Large intestine (tissue), 12 donors: Measurements from ENCODE around the gene EFL1. TPM values are rescaled to one million over a fixed set of nuclear protein-coding genes. Genes with fewer than 3 reads are reported as not detected.
A peak's percentile ranks its signal among the peaks of the same experiment; 100 is the strongest.
"Not testable (repeated sequence)": the region's sequence is repeated elsewhere in the genome, so short reads cannot be mapped to it uniquely, and the experiment has no call there.

Experiments
- DNase-seq, 2 donors: peaks; one replicate each; pipeline versions ENCODE4 v3.0.0 to v3.0.0-alpha.2; 2013
- H3K27ac ChIP-seq: one replicate; pipeline ENCODE4 v1.5.1; 2013; ENCODE audit warnings: low read length
- H3K27me3 ChIP-seq: 2 replicates; pipeline ENCODE4 v1.6.1; 2013; ENCODE audit warnings: low read length; ENCODE audit not compliant: control insufficient read depth, insufficient read depth
- H3K36me3 ChIP-seq: 2 replicates; pipeline ENCODE4 v1.6.1; 2013; ENCODE audit warnings: low read length; ENCODE audit not compliant: control insufficient read depth, insufficient read depth
- H3K4me1 ChIP-seq: one replicate; pipeline ENCODE4 v1.6.1; 2013; ENCODE audit warnings: low read length; ENCODE audit not compliant: control insufficient read depth, insufficient read depth
- H3K4me3 ChIP-seq: one replicate; pipeline ENCODE4 v1.5.1; 2013; ENCODE audit warnings: low read length
- H3K9me3 ChIP-seq: one replicate; pipeline ENCODE4 v1.6.1; 2013; ENCODE audit warnings: mild to moderate bottlenecking, low read depth, low read length, moderate library complexity; ENCODE audit not compliant: control insufficient read depth
- WGBS: methylation state at CpG from one replicate; pipeline ENCODE4 v1.1.5; 2013; ENCODE audit warnings: low lambda C conversion rate; ENCODE audit not compliant: insufficient coverage; 5-methylcytosine and 5-hydroxymethylcytosine counted together
- long read RNA-seq, 11 donors: transcript quantifications; one replicate each; lab custom pipeline, GENCODE V29; 2026
- polyA plus RNA-seq: library from polyadenylated mRNA; unstranded; fragments of 120-200 nt; gene quantifications from one replicate; pipeline ENCODE4 v1.2.1, GENCODE V29; 2013

EFL1 gene
- polyA plus RNA-seq: 23.9 TPM
- long read RNA-seq, donor 1: 0 reads
- long read RNA-seq, donor 2: 0 reads
- long read RNA-seq, donor 3: 0 reads
- long read RNA-seq, donor 4: 0 reads
- long read RNA-seq, donor 5, partial matches to known transcripts: 0 of 2 reads
- long read RNA-seq, donor 5, other reads (novel, unspliced or antisense): 0 of 2 reads
- long read RNA-seq, donor 6: 0 reads
- long read RNA-seq, donor 7, partial matches to known transcripts: 0 of 4 reads
- long read RNA-seq, donor 7, other reads (novel, unspliced or antisense): 0 of 4 reads
- long read RNA-seq, donor 8, partial matches to known transcripts: 0 of 3 reads
- long read RNA-seq, donor 8, other reads (novel, unspliced or antisense): 0 of 3 reads
- long read RNA-seq, donor 9, partial matches to known transcripts: 0 of 3 reads
- long read RNA-seq, donor 9, other reads (novel, unspliced or antisense): 0 of 3 reads
- long read RNA-seq, donor 10, partial matches to known transcripts: 0 of 4 reads
- long read RNA-seq, donor 10, other reads (novel, unspliced or antisense): 0 of 4 reads
- long read RNA-seq, donor 11: 0 reads

- peaks cover 2% of the 10 kb centered on the region for H3K4me1 ChIP-seq
- H3K27ac ChIP-seq: peak within 1 kb of the TSS; percentile 97
- no peaks in the 10 kb centered on the region for H3K9me3 ChIP-seq
- DNase-seq: peak; percentile 91 to 96
- H3K27me3 ChIP-seq: no peaks in the 10 kb centered on the region
- H3K36me3 ChIP-seq: peaks cover 9% of the 10 kb centered on the region
- peak within 1 kb of the TSS; percentile 95 for H3K4me3 ChIP-seq
- WGBS: no CpG with 5 or more reads among the region's 57 CpGs
These were observed at the start of gene EFL1, which contains the start of gene SAXO2 for GRCh38 chr15:82262422-82263026. Gene EFL1, minus strand, starts transcription at chr15:82262734. Its CDS starts 956 bp downstream, at chr15:82261778. Gene SAXO2, plus strand, starts transcription at chr15:82262818. Its CDS starts 62 bp downstream, at chr15:82262880.

GRCh38 chr15:82311321-82311720 lies 48.8 kb upstream of the EFL1 start:
- no CpG with 5 or more reads among the region's 5 CpGs for WGBS
- H3K4me3 ChIP-seq, H3K36me3 ChIP-seq, H3K27me3 ChIP-seq, DNase-seq, H3K4me1 ChIP-seq, H3K9me3 ChIP-seq, H3K27ac ChIP-seq: not testable (repeated sequence)

- WGBS: no CpG with 5 or more reads among the region's 2 CpGs
- no peaks in the 10 kb centered on the region for H3K27me3 ChIP-seq
- H3K9me3 ChIP-seq: no peaks in the 10 kb centered on the region
- DNase-seq: no peak
- no peaks in the 10 kb centered on the region for H3K36me3 ChIP-seq
- H3K4me1 ChIP-seq: no peaks in the 10 kb centered on the region
- H3K4me3 ChIP-seq: no peak overlapping the region
- H3K27ac ChIP-seq: no peak overlapping the region
These were observed 47.3 kb upstream of the EFL1 start for GRCh38 chr15:82309802-82310201.

GRCh38 chr15:82307714-82308081 lies 45.2 kb upstream of the EFL1 start:
- Histone ChIP-seq H3K9me3 (no peaks in the 10 kb centered on the region), H3K4me1 (no peaks in the 10 kb centered on the region), H3K27me3 (no peaks in the 10 kb centered on the region), H3K36me3 (no peaks in the 10 kb centered on the region), H3K4me3 (no peak overlapping the region), H3K27ac (no peak overlapping the region)
- 100% methylated on average over 3 of the region's 8 CpGs for WGBS
- DNase-seq: no peak

GRCh38 chr15:82306791-82307713 lies 44.5 kb upstream of the EFL1 start:
- DNase-seq: no peak
- H3K27me3 ChIP-seq: no peaks in the 10 kb centered on the region
- H3K4me1 ChIP-seq: no peaks in the 10 kb centered on the region
- WGBS: 100% methylated on average over 2 of the region's 16 CpGs
- H3K36me3 ChIP-seq: no peaks in the 10 kb centered on the region
- no peak overlapping the region for H3K4me3 ChIP-seq
- no peak overlapping the region for H3K27ac ChIP-seq
- no peaks in the 10 kb centered on the region for H3K9me3 ChIP-seq

GRCh38 chr15:82305621-82306048 lies 43.1 kb upstream of the EFL1 start:
- Histone ChIP-seq H3K27ac (no peak overlapping the region), H3K27me3 (no peaks in the 10 kb centered on the region), H3K36me3 (no peaks in the 10 kb centered on the region), H3K9me3 (no peaks in the 10 kb centered on the region), H3K4me1 (no peaks in the 10 kb centered on the region), H3K4me3 (no peak overlapping the region)
- DNase-seq: no peak
- whole genome bisulfite sequencing: no CpG with 5 or more reads among the region's 7 CpGs

- Histone ChIP-seq H3K4me1 (no peaks in the 10 kb centered on the region), H3K27me3 (no peaks in the 10 kb centered on the region), H3K36me3 (no peaks in the 10 kb centered on the region), H3K9me3 (no peaks in the 10 kb centered on the region), H3K4me3 (no peak overlapping the region), H3K27ac (no peak overlapping the region)
- no CpG with 5 or more reads among the region's 4 CpGs for WGBS
- no peak for DNase-seq
These were observed 42.2 kb upstream of the EFL1 start for GRCh38 chr15:82304778-82305090.

- Histone ChIP-seq H3K27ac (no peak overlapping the region), H3K9me3 (no peaks in the 10 kb centered on the region), H3K4me3 (no peak overlapping the region), H3K27me3 (no peaks in the 10 kb centered on the region), H3K4me1 (no peaks in the 10 kb centered on the region), H3K36me3 (no peaks in the 10 kb centered on the region)
- no peak for DNase-seq
- WGBS: no CpG with 5 or more reads among the region's 12 CpGs
These were observed 41.6 kb upstream of the EFL1 start for GRCh38 chr15:82303956-82304777.

- Histone ChIP-seq H3K27ac (no peak overlapping the region), H3K9me3 (no peaks in the 10 kb centered on the region), H3K4me1 (no peaks in the 10 kb centered on the region), H3K27me3 (peaks cover 3% of the 10 kb centered on the region), H3K36me3 (no peaks in the 10 kb centered on the region), H3K4me3 (no peak overlapping the region)
- WGBS: no CpG with 5 or more reads among the region's 3 CpGs
- no peak for DNase-seq
These were observed 38.9 kb upstream of the EFL1 start for GRCh38 chr15:82301296-82302016.
